Naive thymus-derived CD4-positive, alpha-beta T cell (primary cell): ENCODE measurements around the gene RAD51B. TPM values are rescaled to one million over a fixed set of nuclear protein-coding genes. Genes with fewer than 3 reads are reported as not detected.

Experiments used
- ATAC-seq: fragments of 150-1000 bp; cut with Tn5 transposase; 2 replicates; pipeline ENCODE4 v1.10.0; 2021; ENCODE audit warnings: mild to moderate bottlenecking, moderate library complexity
- CTCF ChIA-PET: fragments of 350-600 bp; sonication (Branson Sonifier 250); formaldehyde crosslinking; loops from one replicate; lab custom pipeline; 2021; ENCODE audit warnings: antibody characterized with exemption; lab: Charles Lee
- POLR2A ChIA-PET: fragments of 350-600 bp; sonication (Branson Sonifier 250); formaldehyde crosslinking; loops from one replicate; lab custom pipeline; 2021; ENCODE audit warnings: antibody characterized with exemption, inconsistent platforms; lab: Charles Lee
- DNase-seq, 9 donors: peaks; one replicate each; pipeline versions ENCODE4 v3.0.0 to v3.0.0-alpha.2; 2020 to 2022; ENCODE audit warnings: mixed read lengths in 1 of 9
- H3K27ac ChIP-seq: one replicate; pipeline ENCODE4 v1.7.0; 2013; ENCODE audit warnings: mild to moderate bottlenecking, low read depth, low read length, moderate library complexity
- H3K27me3 ChIP-seq, 2 donors: one replicate each; pipeline ENCODE4 v1.7.0; 2013; ENCODE audit warnings: low read length in 2 of 2, mild to moderate bottlenecking in 2 of 2, moderate library complexity in 2 of 2; ENCODE audit not compliant: control insufficient read depth in 2 of 2, insufficient read depth in 2 of 2
- H3K36me3 ChIP-seq, 3 experiments: 1 replicate in 2 of 3; 2 replicates in 1 of 3; pipeline ENCODE4 v1.7.0; 2013; ENCODE audit warnings: low read length in 3 of 3, mild to moderate bottlenecking in 3 of 3, moderate library complexity in 1 of 3; ENCODE audit not compliant: insufficient read depth in 3 of 3, control insufficient read depth in 2 of 3
- H3K4me1 ChIP-seq, 2 donors: one replicate each; pipeline ENCODE4 v1.7.0; 2013; ENCODE audit warnings: low read length in 2 of 2, mild to moderate bottlenecking in 2 of 2, moderate library complexity in 1 of 2; ENCODE audit not compliant: control insufficient read depth in 2 of 2, insufficient read depth in 2 of 2
- H3K4me3 ChIP-seq: 2 replicates; pipeline ENCODE4 v1.7.0; 2013; ENCODE audit warnings: mild to moderate bottlenecking, low read length
- H3K9me3 ChIP-seq, 3 experiments: 1 replicate in 2 of 3; 2 replicates in 1 of 3; pipeline ENCODE4 v1.7.0; 2013; ENCODE audit warnings: low read length in 3 of 3; ENCODE audit not compliant: control insufficient read depth in 2 of 3
- H3K27ac Mint-ChIP-seq, 9 donors: one replicate each; pipeline ENCODE4 v1.8.0; 2020 to 2022; ENCODE audit warnings: mixed read lengths in 9 of 9, mild to moderate bottlenecking in 8 of 9, moderate library complexity in 5 of 9, inconsistent platforms in 2 of 9
- H3K27me3 Mint-ChIP-seq, 5 donors: one replicate each; pipeline ENCODE4 v1.8.0; 2021 to 2022; ENCODE audit warnings: mixed read lengths in 5 of 5, mild to moderate bottlenecking in 1 of 5
- H3K36me3 Mint-ChIP-seq, 5 donors: one replicate each; pipeline ENCODE4 v1.8.0; 2020 to 2022; ENCODE audit warnings: mixed read lengths in 5 of 5, mild to moderate bottlenecking in 3 of 5, inconsistent platforms in 1 of 5
- H3K4me1 Mint-ChIP-seq, 7 donors: one replicate each; pipeline ENCODE4 v1.8.0; 2020 to 2022; ENCODE audit warnings: mixed read lengths in 7 of 7, mild to moderate bottlenecking in 3 of 7, inconsistent platforms in 1 of 7
- H3K4me3 Mint-ChIP-seq, 10 donors: one replicate each; pipeline ENCODE4 v1.8.0; 2020 to 2022; ENCODE audit warnings: mild to moderate bottlenecking in 10 of 10, mixed read lengths in 10 of 10, moderate library complexity in 6 of 10, inconsistent platforms in 2 of 10
- H3K9me3 Mint-ChIP-seq, 11 donors: one replicate each; pipeline ENCODE4 v1.8.0; 2020 to 2022; ENCODE audit warnings: mixed read lengths in 11 of 11, mild to moderate bottlenecking in 4 of 11, inconsistent platforms in 1 of 11, moderate library complexity in 1 of 11
- intact Hi-C, 2 donors: fragments of 100-400 bp; cut with micrococcal nuclease; formaldehyde crosslinking; loops; one replicate each; pipeline ENCODE4 v1.15.1; 2023
- polyA plus RNA-seq, 2 donors: library from polyadenylated mRNA; unstranded; fragments of 300-500 nt; fragmentation: Illumina TruSeq; gene quantifications; one replicate each; pipeline ENCODE4 v1.2.3, GENCODE V29; 2021
- total RNA-seq, 6 experiments: library from RNA in 5 of 6; stranded (reverse) in 5 of 6; gene quantifications; 1 replicate in 5 of 6; 2 replicates in 1 of 6; pipeline ENCODE4 v1.2.3 and lab custom pipeline; 2021 to 2026

Gene RAD51B
- total and polyA plus RNA-seq, 7 experiments from 2014 or later: 15.0 to 42.2 (median 28.8) TPM

GRCh38 chr14:68384335-68384734, 564.8 kb downstream of the RAD51B start:
- no peak overlapping the region for H3K4me3 Mint-ChIP-seq
- intact Hi-C loops: no loop called here
- peak overlapping the region in 1 of 9 donors; percentile 42 for H3K27ac Mint-ChIP-seq
- H3K4me1 Mint-ChIP-seq: peaks cover 3 to 35% (median 22%) of the 10 kb centered on the region in 7 donors
- no peaks in the 10 kb centered on the region for H3K36me3 ChIP-seq
- H3K9me3 Mint-ChIP-seq: no peaks in the 10 kb centered on the region
- no peaks in the 10 kb centered on the region for H3K27me3 ChIP-seq
- CTCF ChIA-PET: interaction anchor here (0.8 kb wide), 1 partner anchor 11 kb away, joined by 3 read pairs; no protein-coding TSS in a partner anchor
- H3K4me3 ChIP-seq: no peak overlapping the region
- H3K36me3 Mint-ChIP-seq: peaks cover 0 to 7% (median 0%) of the 10 kb centered on the region in 5 donors
- no peaks in the 10 kb centered on the region for H3K4me1 ChIP-seq
- ATAC-seq (peak; percentile 74), DNase-seq (no peak)
- H3K27ac ChIP-seq: no peak overlapping the region
- no peaks in the 10 kb centered on the region for H3K27me3 Mint-ChIP-seq
- POLR2A ChIA-PET: no interaction called here
- H3K9me3 ChIP-seq: no peaks in the 10 kb centered on the region

- ChIA-PET CTCF (interaction anchor here (0.8 kb wide), 1 partner anchor 12 kb away, joined by 3 read pairs; no protein-coding TSS in a partner anchor), POLR2A (no interaction called here)
- H3K4me1 ChIP-seq: no peaks in the 10 kb centered on the region
- no peaks in the 10 kb centered on the region for H3K36me3 ChIP-seq
- H3K9me3 Mint-ChIP-seq: no peaks in the 10 kb centered on the region
- intact Hi-C loops: no loop called here
- no peak overlapping the region for H3K4me3 Mint-ChIP-seq
- peaks cover 0 to 7% (median 0%) of the 10 kb centered on the region in 5 donors for H3K36me3 Mint-ChIP-seq
- H3K9me3 ChIP-seq: no peaks in the 10 kb centered on the region
- ATAC-seq (peak; percentile 38), DNase-seq (no peak)
- H3K4me3 ChIP-seq: no peak overlapping the region
- no peak overlapping the region for H3K27ac ChIP-seq
- H3K27ac Mint-ChIP-seq: peak overlapping the region in 1 of 9 donors; percentile 65
- H3K27me3 ChIP-seq: no peaks in the 10 kb centered on the region
- peaks cover 0 to 29% (median 17%) of the 10 kb centered on the region in 7 donors for H3K4me1 Mint-ChIP-seq
- no peaks in the 10 kb centered on the region for H3K27me3 Mint-ChIP-seq
These were observed 565.3 kb downstream of the RAD51B start for GRCh38 chr14:68384881-68385280.

DNA sequence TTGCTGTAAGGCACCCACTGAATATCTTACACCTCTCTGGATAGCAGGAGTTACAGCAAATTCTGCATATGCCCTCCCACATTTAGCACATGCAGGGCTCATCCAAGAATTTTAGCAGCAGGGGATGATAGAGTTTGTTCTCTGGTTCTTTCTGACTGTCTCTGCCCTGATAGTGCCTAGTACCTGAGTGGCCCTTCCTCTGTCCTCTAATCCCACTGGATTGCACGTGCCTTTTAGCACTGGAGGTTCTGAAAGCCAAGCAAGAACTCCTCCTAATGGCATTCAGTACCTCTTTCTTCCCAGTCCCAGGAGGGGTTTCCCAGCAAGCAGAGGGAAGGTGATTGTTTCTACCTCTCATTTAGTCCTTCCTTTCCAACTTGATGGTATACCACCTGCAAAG, 566.9 kb downstream of the RAD51B start:
- H3K9me3 Mint-ChIP-seq: no peaks in the 10 kb centered on the region
- no peak overlapping the region for H3K4me3 Mint-ChIP-seq
- Histone ChIP-seq H3K27ac (no peak overlapping the region), H3K9me3 (no peaks in the 10 kb centered on the region), H3K4me1 (no peaks in the 10 kb centered on the region), H3K36me3 (no peaks in the 10 kb centered on the region), H3K27me3 (no peaks in the 10 kb centered on the region), H3K4me3 (no peak overlapping the region)
- CTCF ChIA-PET: no interaction called here
- DNase-seq: no peak
- no peaks in the 10 kb centered on the region for H3K27me3 Mint-ChIP-seq
- peaks cover 0 to 11% (median 0%) of the 10 kb centered on the region in 5 donors for H3K36me3 Mint-ChIP-seq
- no peak for ATAC-seq
- intact Hi-C loops: no loop called here
- POLR2A ChIA-PET: interaction anchor here (0.5 to 1.5 kb wide), 2 partner anchors 12 to 399 kb away, joined by 3 read pairs; no protein-coding TSS in a partner anchor
- H3K27ac Mint-ChIP-seq: no peak overlapping the region
- H3K4me1 Mint-ChIP-seq: peaks cover 4 to 21% (median 9%) of the 10 kb centered on the region in 7 donors

DNA sequence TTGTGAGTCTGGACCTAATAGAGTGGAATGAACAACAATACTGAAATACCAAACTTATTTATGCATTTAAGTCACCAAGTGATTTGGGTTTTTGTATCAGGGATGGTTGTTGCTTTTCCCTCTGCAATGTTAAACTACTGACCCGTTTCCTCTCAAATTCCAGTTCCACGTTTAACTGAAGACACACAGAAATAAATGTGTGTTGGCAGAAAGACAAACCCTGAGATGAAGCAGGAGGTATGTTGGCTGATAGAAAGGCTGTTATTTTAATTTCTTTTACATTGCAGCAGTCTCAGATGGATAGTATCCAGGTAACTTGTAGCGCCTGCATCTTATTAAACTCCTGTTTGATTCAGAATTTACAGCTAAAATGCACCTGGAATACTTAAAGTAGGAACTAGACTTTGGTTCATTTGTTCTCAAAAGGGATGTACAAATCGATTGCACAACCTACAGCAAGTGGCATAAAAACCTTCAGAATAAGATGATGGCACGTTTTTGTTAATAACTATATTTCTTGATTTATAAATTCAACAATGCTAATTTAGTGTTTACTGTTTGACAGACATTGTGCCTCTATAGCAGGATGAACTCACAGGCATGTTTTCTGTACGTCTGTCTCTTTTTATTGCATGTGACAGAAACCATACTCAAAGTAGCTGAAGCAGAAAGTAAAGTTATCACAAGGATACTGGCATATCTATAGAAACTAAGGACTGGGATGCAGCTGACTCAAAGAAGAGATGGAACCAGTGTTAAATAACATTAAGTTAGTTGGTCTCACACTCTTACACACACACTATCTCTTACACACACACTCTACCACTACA, 567.6 kb downstream of the RAD51B start:
- H3K9me3 ChIP-seq: no peaks in the 10 kb centered on the region
- Mint-ChIP-seq H3K4me3 (no peak overlapping the region), H3K36me3 (peaks cover 0 to 11% (median 0%) of the 10 kb centered on the region in 5 donors), H3K27ac (peak overlapping the region in 1 of 9 donors; percentile 25), H3K4me1 (peaks cover 4 to 19% (median 7%) of the 10 kb centered on the region in 7 donors), H3K9me3 (no peaks in the 10 kb centered on the region), H3K27me3 (no peaks in the 10 kb centered on the region)
- ATAC-seq (no peak), DNase-seq (no peak)
- intact Hi-C loops: no loop called here
- no peaks in the 10 kb centered on the region for H3K4me1 ChIP-seq
- no peaks in the 10 kb centered on the region for H3K36me3 ChIP-seq
- CTCF ChIA-PET: no interaction called here
- H3K27ac ChIP-seq: no peak overlapping the region
- H3K4me3 ChIP-seq: no peak overlapping the region
- no peaks in the 10 kb centered on the region for H3K27me3 ChIP-seq
- POLR2A ChIA-PET: interaction anchor here (1.5 kb wide), 1 partner anchor 398 kb away, joined by 3 read pairs; no protein-coding TSS in a partner anchor

DNA sequence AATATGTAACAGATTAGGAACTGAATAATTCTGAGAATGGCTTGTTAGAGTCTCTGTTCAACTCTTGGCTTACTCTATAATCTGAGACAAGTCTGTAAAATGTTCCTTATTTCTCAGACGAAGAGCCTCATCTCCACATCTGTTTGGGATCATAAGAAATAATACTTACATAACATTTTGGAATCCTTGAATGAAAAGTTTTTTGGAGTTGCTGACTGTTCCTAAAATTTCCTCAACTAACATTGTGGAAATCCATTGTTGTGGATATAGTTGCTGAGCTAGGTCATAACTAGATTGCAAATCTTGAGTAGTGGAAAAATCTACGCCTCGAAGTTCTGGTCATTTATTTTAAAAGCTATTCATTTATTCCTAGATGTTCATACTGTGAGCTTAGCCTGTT, 570.4 kb downstream of the RAD51B start:
- intact Hi-C loops: no loop called here
- Mint-ChIP-seq H3K9me3 (no peaks in the 10 kb centered on the region), H3K4me1 (peaks cover 0 to 15% (median 5%) of the 10 kb centered on the region in 7 donors), H3K36me3 (peaks cover 0 to 12% (median 0%) of the 10 kb centered on the region in 5 donors), H3K27ac (no peak overlapping the region), H3K4me3 (no peak overlapping the region), H3K27me3 (no peaks in the 10 kb centered on the region)
- Histone ChIP-seq H3K9me3 (no peaks in the 10 kb centered on the region), H3K27me3 (no peaks in the 10 kb centered on the region), H3K4me3 (no peak overlapping the region), H3K36me3 (no peaks in the 10 kb centered on the region), H3K4me1 (no peaks in the 10 kb centered on the region), H3K27ac (no peak overlapping the region)
- POLR2A ChIA-PET: no interaction called here
- no peak for DNase-seq
- no peak for ATAC-seq
- CTCF ChIA-PET: no interaction called here

GRCh38 chr14:68390741-68391140, 571.2 kb downstream of the RAD51B start:
- no peak overlapping the region for H3K4me3 Mint-ChIP-seq
- intact Hi-C loops: no loop called here
- H3K27ac Mint-ChIP-seq: no peak overlapping the region
- H3K36me3 Mint-ChIP-seq: peaks cover 0 to 20% (median 0%) of the 10 kb centered on the region in 5 donors
- CTCF ChIA-PET: no interaction called here
- no peaks in the 10 kb centered on the region for H3K36me3 ChIP-seq
- H3K27me3 ChIP-seq: no peaks in the 10 kb centered on the region
- no peak overlapping the region for H3K4me3 ChIP-seq
- no peaks in the 10 kb centered on the region for H3K9me3 Mint-ChIP-seq
- no peak for ATAC-seq
- DNase-seq: no peak
- no peak overlapping the region for H3K27ac ChIP-seq
- no peaks in the 10 kb centered on the region for H3K4me1 ChIP-seq
- H3K9me3 ChIP-seq: no peaks in the 10 kb centered on the region
- peaks cover 0 to 15% (median 5%) of the 10 kb centered on the region in 7 donors for H3K4me1 Mint-ChIP-seq
- POLR2A ChIA-PET: interaction anchor here (0.6 kb wide), 1 partner anchor 117 kb away, joined by 3 read pairs; no protein-coding TSS in a partner anchor
- H3K27me3 Mint-ChIP-seq: no peaks in the 10 kb centered on the region
